GM21737 (cell line): ENCODE results near the gene FOXN1.
A peak's percentile ranks its signal among the peaks of the same experiment; 100 is the strongest.
"Not testable (repeated sequence)": the region's sequence is repeated elsewhere in the genome, so short reads cannot be mapped to it uniquely, and the experiment has no call there.

Experiments
- ATAC-seq: cut with Tn5 transposase; IDR thresholded peaks from one replicate; pipeline ENCODE4 v1.9.1; 2021; ENCODE audit warnings: mild to moderate bottlenecking, moderate library complexity; ENCODE audit not compliant: unreplicated experiment

The FOXN1 gene

GRCh38 chr17:28505986-28506665 lies at the start of gene FOXN1:
Gene FOXN1 (plus strand): TSS chr17:28506348. CDS start chr17:28523970, 17,622 bp downstream.
- no peak for ATAC-seq

GRCh38 chr17:28457890-28458289 lies 48.3 kb upstream of the FOXN1 start:
- ATAC-seq, result no peak

GRCh38 chr17:28458881-28459280 lies 47.3 kb upstream of the FOXN1 start:
- ATAC-seq, result not testable (repeated sequence)

- no peak for ATAC-seq
Measured at GRCh38 chr17:28460901-28461300, 45.2 kb upstream of the FOXN1 start.

- ATAC-seq, result no peak
Measured at GRCh38 chr17:28466001-28466400, 40.1 kb upstream of the FOXN1 start.

GRCh38 chr17:28466521-28467048 lies 39.6 kb upstream of the FOXN1 start:
- no peak for ATAC-seq

GRCh38 chr17:28467456-28468025 lies 38.6 kb upstream of the FOXN1 start:
- ATAC-seq, result no peak

GRCh38 chr17:28468033-28468735 lies 38.0 kb upstream of the FOXN1 start:
- not testable (repeated sequence) for ATAC-seq

- ATAC-seq, result peak; percentile 62
Measured at GRCh38 chr17:28468781-28469180, 37.4 kb upstream of the FOXN1 start.

GRCh38 chr17:28469376-28469775 lies 36.8 kb upstream of the FOXN1 start:
- ATAC-seq, result no peak

- ATAC-seq, result no peak
Measured at GRCh38 chr17:28470266-28470913, 35.8 kb upstream of the FOXN1 start.

- ATAC-seq, result no peak
Measured at GRCh38 chr17:28470914-28471366, 35.2 kb upstream of the FOXN1 start.

GRCh38 chr17:28471531-28472342 lies 34.4 kb upstream of the FOXN1 start:
- no peak for ATAC-seq

GRCh38 chr17:28472871-28473497 lies 33.2 kb upstream of the FOXN1 start:
- ATAC-seq, result no peak

GRCh38 chr17:28473542-28473941 lies 32.6 kb upstream of the FOXN1 start, which contains the start of gene SLC13A2:
Gene SLC13A2 (plus strand): TSS chr17:28473644. CDS start chr17:28473713, 69 bp downstream.
- ATAC-seq, result no peak

GRCh38 chr17:28474111-28474531 lies 32.0 kb upstream of the FOXN1 start:
- no peak for ATAC-seq

- ATAC-seq, result no peak
Measured at GRCh38 chr17:28475151-28475900, 30.8 kb upstream of the FOXN1 start.

- no peak for ATAC-seq
Measured at GRCh38 chr17:28476076-28476865, 29.9 kb upstream of the FOXN1 start.
